HepG2 (cell line): ENCODE results near the gene TIMP3. TPM values are rescaled to one million over a fixed set of nuclear protein-coding genes. Genes with fewer than 3 reads are reported as not detected.

Experiments
- ATF7-NPFF ChIP-seq: sonication (generic); formaldehyde crosslinking; IDR thresholded peaks from 2 replicates; pipeline ENCODE4 v1.8.1; 2023; ENCODE audit warnings: mild to moderate bottlenecking, low read depth, missing genetic modification reagents, moderate library complexity
- LCORL ChIP-seq, 2 experiments: fragments of 450-650 bp in 1 of 2; sonication (generic) in 1 of 2; formaldehyde crosslinking in 1 of 2; IDR thresholded peaks; 2 replicates each; pipeline versions ENCODE4 v1.5.0 to v1.6.1; 2017 to 2020; ENCODE audit warnings: antibody characterized with exemption in 1 of 2, missing genetic modification reagents in 1 of 2
- MTA3 ChIP-seq: sonication (generic); formaldehyde crosslinking; IDR thresholded peaks from 2 replicates; pipeline ENCODE4 v1.4.0; 2020; ENCODE audit warnings: missing genetic modification reagents
- PAF1 ChIP-seq: IDR thresholded peaks from 2 replicates; pipeline ENCODE4 v1.6.1; 2016; ENCODE audit warnings: missing genetic modification reagents, missing compliant biosample characterization
- SMAD9 ChIP-seq: sonication (generic); formaldehyde crosslinking; IDR thresholded peaks from 2 replicates; pipeline ENCODE4 v1.5.1; 2020; ENCODE audit warnings: mild to moderate bottlenecking, missing genetic modification reagents
- XBP1 ChIP-seq: sonication (generic); formaldehyde crosslinking; IDR thresholded peaks from 2 replicates; pipeline ENCODE4 v1.5.0; 2020; ENCODE audit warnings: missing genetic modification reagents
- ZNF34 ChIP-seq: sonication (generic); formaldehyde crosslinking; IDR thresholded peaks from 2 replicates; pipeline ENCODE4 v1.4.0; 2020; ENCODE audit warnings: mild to moderate bottlenecking, missing genetic modification reagents, borderline replicate concordance
- ZNF672 ChIP-seq: sonication (generic); formaldehyde crosslinking; IDR thresholded peaks from 2 replicates; pipeline ENCODE4 v1.8.1; 2022; ENCODE audit warnings: missing genetic modification reagents
- ZNF780A ChIP-seq: sonication (generic); formaldehyde crosslinking; IDR thresholded peaks from 2 replicates; pipeline ENCODE4 v1.8.0; 2022; ENCODE audit warnings: mild to moderate bottlenecking, missing genetic modification reagents, moderate library complexity
- polyA plus RNA-seq, 8 experiments: library from polyadenylated mRNA; depleted of rRNA in 3 of 8; stranded (reverse) in 7 of 8; unstranded in 1 of 8; fragments of >200 nt; fragmentation: Illumina TruSeq in 4 of 8; extraction: Trizol in 4 of 8; gene quantifications; 2 replicates each; pipeline versions ENCODE4 v1.2.1 to v1.2.3, GENCODE V29; 2011 to 2016; ENCODE audit warnings: low read depth in 4 of 8, missing spikeins in 1 of 8, mixed read lengths in 1 of 8; ENCODE audit not compliant: insufficient read depth in 1 of 8
- total RNA-seq, 5 experiments: library from RNA; depleted of rRNA; stranded (reverse); fragments of >200 nt; fragmentation: Illumina TruSeq; extraction: Trizol; gene quantifications; 2 replicates each; pipeline ENCODE4 v1.2.3, GENCODE V29; 2016; ENCODE audit warnings: low read depth in 1 of 5
- TF ChIP-seq, protein P1 (sequence below), 2 experiments: sonication (generic) in 1 of 2; formaldehyde crosslinking in 1 of 2; IDR thresholded peaks; 2 replicates each; pipeline versions ENCODE4 v1.6.1 to v1.9.0; 2014 to 2022; ENCODE audit warnings: antibody characterized with exemption in 1 of 2, borderline replicate concordance in 1 of 2, inconsistent platforms in 1 of 2, low read depth in 1 of 2, missing genetic modification reagents in 1 of 2
- TF ChIP-seq, protein P2 (sequence below): fragments of 450-650 bp; IDR thresholded peaks from 2 replicates; pipeline ENCODE4 v1.6.1; 2017
- TF ChIP-seq, protein P3 (sequence below): conservative IDR thresholded peaks from 2 replicates; pipeline ENCODE4 v1.6.1; 2018; ENCODE audit warnings: missing genetic modification reagents
- TF ChIP-seq, protein P4 (sequence below): sonication (generic); formaldehyde crosslinking; IDR thresholded peaks from 2 replicates; pipeline ENCODE4 v1.4.0; 2020; ENCODE audit warnings: missing genetic modification reagents, borderline replicate concordance
- TF ChIP-seq, protein P5 (sequence below): sonication (generic); formaldehyde crosslinking; conservative IDR thresholded peaks from 2 replicates; pipeline ENCODE4 v1.4.0; 2020; ENCODE audit warnings: missing genetic modification reagents

TIMP3 gene
- total and polyA plus RNA-seq, 2 of the 13 experiments (the other 11 are each of a cell fraction or from before 2014, with no cell fraction given) = 57.3 to 86.6 TPM

DNA sequence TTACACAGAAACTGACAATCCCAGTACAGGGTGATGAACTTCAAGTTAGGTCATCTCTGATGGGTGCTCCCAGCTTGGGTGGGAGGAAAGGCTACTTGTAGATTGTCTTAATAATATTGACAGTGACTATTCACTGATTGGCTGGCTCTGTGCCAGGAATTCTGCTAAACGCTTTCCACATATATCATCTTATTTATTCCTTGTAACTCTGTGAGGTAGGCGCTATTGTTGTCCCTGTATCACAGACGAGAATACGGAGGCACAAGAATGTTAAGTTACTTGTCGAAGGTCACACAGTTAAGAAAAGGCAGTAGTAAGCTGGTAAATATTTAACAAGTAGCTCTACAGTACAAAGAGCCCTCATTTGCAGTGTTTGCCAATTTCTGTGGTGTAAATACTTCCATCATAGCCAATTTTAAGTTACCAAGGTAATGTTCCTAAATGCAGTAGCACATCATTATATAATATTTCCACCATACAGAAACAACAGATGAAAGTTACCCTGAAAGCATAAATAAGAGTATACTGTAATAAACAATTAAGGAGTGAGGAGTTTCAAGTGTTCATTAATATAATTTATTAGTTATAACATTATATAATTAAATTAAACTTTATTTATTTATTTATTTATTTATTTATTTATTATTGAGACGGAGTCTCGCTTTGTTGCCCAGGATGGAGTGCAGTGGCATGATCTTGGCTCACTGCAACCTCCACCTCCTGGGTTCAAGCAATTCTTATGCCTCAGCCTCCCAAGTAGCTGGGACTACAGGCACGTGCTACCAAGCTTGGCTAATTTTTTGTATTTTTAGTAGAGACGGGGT lies 11.5 kb upstream of the TIMP3 start (continued):
- TF ChIP-seq, protein P1, sequence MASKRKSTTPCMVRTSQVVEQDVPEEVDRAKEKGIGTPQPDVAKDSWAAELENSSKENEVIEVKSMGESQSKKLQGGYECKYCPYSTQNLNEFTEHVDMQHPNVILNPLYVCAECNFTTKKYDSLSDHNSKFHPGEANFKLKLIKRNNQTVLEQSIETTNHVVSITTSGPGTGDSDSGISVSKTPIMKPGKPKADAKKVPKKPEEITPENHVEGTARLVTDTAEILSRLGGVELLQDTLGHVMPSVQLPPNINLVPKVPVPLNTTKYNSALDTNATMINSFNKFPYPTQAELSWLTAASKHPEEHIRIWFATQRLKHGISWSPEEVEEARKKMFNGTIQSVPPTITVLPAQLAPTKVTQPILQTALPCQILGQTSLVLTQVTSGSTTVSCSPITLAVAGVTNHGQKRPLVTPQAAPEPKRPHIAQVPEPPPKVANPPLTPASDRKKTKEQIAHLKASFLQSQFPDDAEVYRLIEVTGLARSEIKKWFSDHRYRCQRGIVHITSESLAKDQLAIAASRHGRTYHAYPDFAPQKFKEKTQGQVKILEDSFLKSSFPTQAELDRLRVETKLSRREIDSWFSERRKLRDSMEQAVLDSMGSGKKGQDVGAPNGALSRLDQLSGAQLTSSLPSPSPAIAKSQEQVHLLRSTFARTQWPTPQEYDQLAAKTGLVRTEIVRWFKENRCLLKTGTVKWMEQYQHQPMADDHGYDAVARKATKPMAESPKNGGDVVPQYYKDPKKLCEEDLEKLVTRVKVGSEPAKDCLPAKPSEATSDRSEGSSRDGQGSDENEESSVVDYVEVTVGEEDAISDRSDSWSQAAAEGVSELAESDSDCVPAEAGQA (IDR thresholded peaks at IDR 0.05; ENCODE audit: low read depth) = no peak
- TF ChIP-seq, protein P1 (CRISPR knock-in tag; IDR thresholded peaks at IDR 0.05; ENCODE audit: borderline replicate concordance) = no peak
- TF ChIP-seq, protein P2, sequence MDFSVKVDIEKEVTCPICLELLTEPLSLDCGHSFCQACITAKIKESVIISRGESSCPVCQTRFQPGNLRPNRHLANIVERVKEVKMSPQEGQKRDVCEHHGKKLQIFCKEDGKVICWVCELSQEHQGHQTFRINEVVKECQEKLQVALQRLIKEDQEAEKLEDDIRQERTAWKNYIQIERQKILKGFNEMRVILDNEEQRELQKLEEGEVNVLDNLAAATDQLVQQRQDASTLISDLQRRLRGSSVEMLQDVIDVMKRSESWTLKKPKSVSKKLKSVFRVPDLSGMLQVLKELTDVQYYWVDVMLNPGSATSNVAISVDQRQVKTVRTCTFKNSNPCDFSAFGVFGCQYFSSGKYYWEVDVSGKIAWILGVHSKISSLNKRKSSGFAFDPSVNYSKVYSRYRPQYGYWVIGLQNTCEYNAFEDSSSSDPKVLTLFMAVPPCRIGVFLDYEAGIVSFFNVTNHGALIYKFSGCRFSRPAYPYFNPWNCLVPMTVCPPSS = no peak
- TF ChIP-seq ZNF672 (CRISPR knock-in tag) (no peak), ZNF780A (CRISPR knock-in tag) (no peak), LCORL (IDR thresholded peaks at IDR 0.05) (peak; percentile 79), LCORL (CRISPR knock-in tag; IDR thresholded peaks at IDR 0.05) (no peak), MTA3 (CRISPR knock-in tag) (no peak), ATF7-NPFF (CRISPR knock-in tag) (no peak), SMAD9 (CRISPR knock-in tag) (no peak), ZNF34 (CRISPR knock-in tag) (no peak), PAF1 (CRISPR knock-in tag) (no peak), XBP1 (CRISPR knock-in tag) (no peak)
- TF ChIP-seq, protein P3, sequence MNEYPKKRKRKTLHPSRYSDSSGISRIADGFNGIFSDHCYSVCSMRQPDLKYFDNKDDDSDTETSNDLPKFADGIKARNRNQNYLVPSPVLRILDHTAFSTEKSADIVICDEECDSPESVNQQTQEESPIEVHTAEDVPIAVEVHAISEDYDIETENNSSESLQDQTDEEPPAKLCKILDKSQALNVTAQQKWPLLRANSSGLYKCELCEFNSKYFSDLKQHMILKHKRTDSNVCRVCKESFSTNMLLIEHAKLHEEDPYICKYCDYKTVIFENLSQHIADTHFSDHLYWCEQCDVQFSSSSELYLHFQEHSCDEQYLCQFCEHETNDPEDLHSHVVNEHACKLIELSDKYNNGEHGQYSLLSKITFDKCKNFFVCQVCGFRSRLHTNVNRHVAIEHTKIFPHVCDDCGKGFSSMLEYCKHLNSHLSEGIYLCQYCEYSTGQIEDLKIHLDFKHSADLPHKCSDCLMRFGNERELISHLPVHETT = no peak
- TF ChIP-seq, protein P4, sequence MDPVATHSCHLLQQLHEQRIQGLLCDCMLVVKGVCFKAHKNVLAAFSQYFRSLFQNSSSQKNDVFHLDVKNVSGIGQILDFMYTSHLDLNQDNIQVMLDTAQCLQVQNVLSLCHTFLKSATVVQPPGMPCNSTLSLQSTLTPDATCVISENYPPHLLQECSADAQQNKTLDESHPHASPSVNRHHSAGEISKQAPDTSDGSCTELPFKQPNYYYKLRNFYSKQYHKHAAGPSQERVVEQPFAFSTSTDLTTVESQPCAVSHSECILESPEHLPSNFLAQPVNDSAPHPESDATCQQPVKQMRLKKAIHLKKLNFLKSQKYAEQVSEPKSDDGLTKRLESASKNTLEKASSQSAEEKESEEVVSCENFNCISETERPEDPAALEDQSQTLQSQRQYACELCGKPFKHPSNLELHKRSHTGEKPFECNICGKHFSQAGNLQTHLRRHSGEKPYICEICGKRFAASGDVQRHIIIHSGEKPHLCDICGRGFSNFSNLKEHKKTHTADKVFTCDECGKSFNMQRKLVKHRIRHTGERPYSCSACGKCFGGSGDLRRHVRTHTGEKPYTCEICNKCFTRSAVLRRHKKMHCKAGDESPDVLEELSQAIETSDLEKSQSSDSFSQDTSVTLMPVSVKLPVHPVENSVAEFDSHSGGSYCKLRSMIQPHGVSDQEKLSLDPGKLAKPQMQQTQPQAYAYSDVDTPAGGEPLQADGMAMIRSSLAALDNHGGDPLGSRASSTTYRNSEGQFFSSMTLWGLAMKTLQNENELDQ (CRISPR knock-in tag) = peak; percentile 55; the same call in 1 of the 2 replicates
- TF ChIP-seq, protein P5, sequence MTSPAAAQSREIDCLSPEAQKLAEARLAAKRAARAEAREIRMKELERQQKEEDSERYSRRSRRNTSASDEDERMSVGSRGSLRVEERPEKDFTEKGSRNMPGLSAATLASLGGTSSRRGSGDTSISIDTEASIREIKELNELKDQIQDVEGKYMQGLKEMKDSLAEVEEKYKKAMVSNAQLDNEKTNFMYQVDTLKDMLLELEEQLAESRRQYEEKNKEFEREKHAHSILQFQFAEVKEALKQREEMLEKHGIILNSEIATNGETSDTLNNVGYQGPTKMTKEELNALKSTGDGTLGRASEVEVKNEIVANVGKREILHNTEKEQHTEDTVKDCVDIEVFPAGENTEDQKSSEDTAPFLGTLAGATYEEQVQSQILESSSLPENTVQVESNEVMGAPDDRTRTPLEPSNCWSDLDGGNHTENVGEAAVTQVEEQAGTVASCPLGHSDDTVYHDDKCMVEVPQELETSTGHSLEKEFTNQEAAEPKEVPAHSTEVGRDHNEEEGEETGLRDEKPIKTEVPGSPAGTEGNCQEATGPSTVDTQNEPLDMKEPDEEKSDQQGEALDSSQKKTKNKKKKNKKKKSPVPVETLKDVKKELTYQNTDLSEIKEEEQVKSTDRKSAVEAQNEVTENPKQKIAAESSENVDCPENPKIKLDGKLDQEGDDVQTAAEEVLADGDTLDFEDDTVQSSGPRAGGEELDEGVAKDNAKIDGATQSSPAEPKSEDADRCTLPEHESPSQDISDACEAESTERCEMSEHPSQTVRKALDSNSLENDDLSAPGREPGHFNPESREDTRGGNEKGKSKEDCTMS = no peak
